ENCODE measurements around the gene LGI2.

The LGI2 gene

GRCh38 chr4:25007598-25007997, 23.1 kb downstream of the LGI2 start:
- Histone ChIP-seq H3K4me3 (ENCODE audit: low read length) (no peak overlapping the region), H4K20me1 (ENCODE audit: insufficient read depth, low read length) (no peaks in the 10 kb centered on the region), H3K27me3 (replicated peaks; ENCODE audit: insufficient read depth, low read length) (no peaks in the 10 kb centered on the region), H3K4me1 (ENCODE audit: low read length) (peaks cover 19% of the 10 kb centered on the region), H3K9me2 (replicated peaks; ENCODE audit: insufficient read depth, low read length) (no peaks in the 10 kb centered on the region), H2AFZ (ENCODE audit: low read length) (no peak overlapping the region), H3K27ac (ENCODE audit: low read length) (no peak overlapping the region), H3F3A (ENCODE audit: insufficient read depth, low read length) (no peaks in the 10 kb centered on the region), H3K9me3 (replicated peaks; ENCODE audit: insufficient read depth, low read length) (no peaks in the 10 kb centered on the region), H3K36me3 (replicated peaks; ENCODE audit: insufficient read depth, low read length) (no peaks in the 10 kb centered on the region), H3K9ac (ENCODE audit: low read length) (no peak overlapping the region), H3K4me2 (ENCODE audit: low read depth, low read length) (no peak overlapping the region), H3K79me2 (ENCODE audit: low read length) (no peaks in the 10 kb centered on the region)
- no peak for TF ChIP-seq EZH2phosphoT487 (IDR thresholded peaks at IDR 0.05; ENCODE audit: low read length)
- TF ChIP-seq CTCF (IDR thresholded peaks at IDR 0.05; ENCODE audit: low read length) = no peak
- TF ChIP-seq EZH2 (optimal IDR thresholded peaks at IDR 0.05; ENCODE audit: low read depth, low read length) = no peak
- DNase-seq = no peak

- Histone ChIP-seq H3K36me3 (replicated peaks; ENCODE audit: insufficient read depth, low read length) (no peaks in the 10 kb centered on the region), H3K27ac (ENCODE audit: low read length) (no peak overlapping the region), H3K27me3 (replicated peaks; ENCODE audit: insufficient read depth, low read length) (no peaks in the 10 kb centered on the region), H3F3A (ENCODE audit: insufficient read depth, low read length) (no peaks in the 10 kb centered on the region), H3K79me2 (ENCODE audit: low read length) (no peaks in the 10 kb centered on the region), H4K20me1 (ENCODE audit: insufficient read depth, low read length) (no peaks in the 10 kb centered on the region), H3K4me2 (ENCODE audit: low read depth, low read length) (no peak overlapping the region), H3K4me3 (ENCODE audit: low read length) (no peak overlapping the region), H2AFZ (ENCODE audit: low read length) (no peak overlapping the region), H3K9ac (ENCODE audit: low read length) (no peak overlapping the region), H3K4me1 (ENCODE audit: low read length) (peaks cover 8% of the 10 kb centered on the region; the same call in 1 of the 2 replicates), H3K9me3 (replicated peaks; ENCODE audit: insufficient read depth, low read length) (no peaks in the 10 kb centered on the region), H3K9me2 (replicated peaks; ENCODE audit: insufficient read depth, low read length) (no peaks in the 10 kb centered on the region)
- DNase-seq = no peak
- no peak for TF ChIP-seq CTCF (IDR thresholded peaks at IDR 0.05; ENCODE audit: low read length)
- no peak for TF ChIP-seq EZH2phosphoT487 (IDR thresholded peaks at IDR 0.05; ENCODE audit: low read length)
- TF ChIP-seq EZH2 (optimal IDR thresholded peaks at IDR 0.05; ENCODE audit: low read depth, low read length) = no peak
These were observed 28.1 kb downstream of the LGI2 start for GRCh38 chr4:25002681-25003080.

- no peaks in the 10 kb centered on the region for H3F3A ChIP-seq (ENCODE audit: insufficient read depth, low read length)
- TF ChIP-seq EZH2phosphoT487 (IDR thresholded peaks at IDR 0.05; ENCODE audit: low read length) (no peak), CTCF (IDR thresholded peaks at IDR 0.05; ENCODE audit: low read length) (no peak), EZH2 (optimal IDR thresholded peaks at IDR 0.05; ENCODE audit: low read depth, low read length) (no peak)
- peaks cover 8% of the 10 kb centered on the region; the same call in 1 of the 2 replicates for H3K4me1 ChIP-seq (ENCODE audit: low read length)
- H3K9me3 ChIP-seq (replicated peaks; ENCODE audit: insufficient read depth, low read length) = no peaks in the 10 kb centered on the region
- no peak overlapping the region for H2AFZ ChIP-seq (ENCODE audit: low read length)
- H4K20me1 ChIP-seq (ENCODE audit: insufficient read depth, low read length) = no peaks in the 10 kb centered on the region
- H3K4me3 ChIP-seq (ENCODE audit: low read length) = no peak overlapping the region
- H3K27ac ChIP-seq (ENCODE audit: low read length) = no peak overlapping the region
- H3K4me2 ChIP-seq (ENCODE audit: low read depth, low read length) = no peak overlapping the region
- H3K36me3 ChIP-seq (replicated peaks; ENCODE audit: insufficient read depth, low read length) = no peaks in the 10 kb centered on the region
- H3K27me3 ChIP-seq (replicated peaks; ENCODE audit: insufficient read depth, low read length) = no peaks in the 10 kb centered on the region
- H3K79me2 ChIP-seq (ENCODE audit: low read length) = no peaks in the 10 kb centered on the region
- no peaks in the 10 kb centered on the region for H3K9me2 ChIP-seq (replicated peaks; ENCODE audit: insufficient read depth, low read length)
- no peak for DNase-seq
- H3K9ac ChIP-seq (ENCODE audit: low read length) = no peak overlapping the region
These were observed 29.2 kb downstream of the LGI2 start for GRCh38 chr4:25001509-25001908.

Data from MM.1S (cell line).